Tibial nerve (tissue), 3 donors: Measurements from ENCODE around the gene FRMD4B.

Source experiments
- POLR2A ChIP-seq, 2 donors: fragments of 450-650 bp; IDR thresholded peaks; one replicate each; pipeline ENCODE4 v1.6.1; 2017; ENCODE audit warnings: antibody characterized with exemption in 2 of 2, mild to moderate bottlenecking in 2 of 2, moderate library complexity in 2 of 2
- TF ChIP-seq, protein P1 (sequence below), 5 experiments: fragments of 200-600 bp in 3 of 5; fragments of 450-650 bp in 2 of 5; sonication (generic) in 3 of 5; IDR thresholded peaks; one replicate each; pipeline ENCODE4 v1.5.1; 2016 to 2019; ENCODE audit warnings: antibody characterized with exemption in 5 of 5, mild to moderate bottlenecking in 3 of 5, moderate library complexity in 2 of 5

DNA sequence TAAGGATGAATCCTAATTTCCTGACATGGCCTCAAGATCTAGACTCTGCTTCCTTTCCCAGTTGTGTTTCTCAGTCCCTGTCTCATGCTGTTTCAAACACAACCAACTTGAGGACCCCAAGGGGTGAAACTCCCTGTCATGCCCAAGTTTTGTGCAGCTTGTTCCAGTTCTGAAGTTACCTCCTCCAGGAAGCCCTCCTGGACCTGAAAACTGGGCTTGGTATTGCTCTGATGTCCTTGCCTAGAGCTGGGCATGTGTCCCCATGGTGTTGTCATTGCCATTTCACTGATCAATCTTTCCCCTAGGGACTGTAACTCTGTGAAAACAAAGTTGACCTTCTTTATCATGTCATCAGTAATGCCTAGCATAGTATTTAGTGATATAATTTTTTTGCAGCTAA lies 257.4 kb downstream of the FRMD4B start:
- TF ChIP-seq, protein P1, sequence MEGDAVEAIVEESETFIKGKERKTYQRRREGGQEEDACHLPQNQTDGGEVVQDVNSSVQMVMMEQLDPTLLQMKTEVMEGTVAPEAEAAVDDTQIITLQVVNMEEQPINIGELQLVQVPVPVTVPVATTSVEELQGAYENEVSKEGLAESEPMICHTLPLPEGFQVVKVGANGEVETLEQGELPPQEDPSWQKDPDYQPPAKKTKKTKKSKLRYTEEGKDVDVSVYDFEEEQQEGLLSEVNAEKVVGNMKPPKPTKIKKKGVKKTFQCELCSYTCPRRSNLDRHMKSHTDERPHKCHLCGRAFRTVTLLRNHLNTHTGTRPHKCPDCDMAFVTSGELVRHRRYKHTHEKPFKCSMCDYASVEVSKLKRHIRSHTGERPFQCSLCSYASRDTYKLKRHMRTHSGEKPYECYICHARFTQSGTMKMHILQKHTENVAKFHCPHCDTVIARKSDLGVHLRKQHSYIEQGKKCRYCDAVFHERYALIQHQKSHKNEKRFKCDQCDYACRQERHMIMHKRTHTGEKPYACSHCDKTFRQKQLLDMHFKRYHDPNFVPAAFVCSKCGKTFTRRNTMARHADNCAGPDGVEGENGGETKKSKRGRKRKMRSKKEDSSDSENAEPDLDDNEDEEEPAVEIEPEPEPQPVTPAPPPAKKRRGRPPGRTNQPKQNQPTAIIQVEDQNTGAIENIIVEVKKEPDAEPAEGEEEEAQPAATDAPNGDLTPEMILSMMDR (IDR thresholded peaks at IDR 0.05), result no peak
- no peak for TF ChIP-seq POLR2A (IDR thresholded peaks at IDR 0.05)
